Uterus (tissue), 2 donors: Measurements from ENCODE around the gene CYP1A2.

Experiments
- CTCF ChIP-seq, 4 experiments: fragments of 200-600 bp in 2 of 4; fragments of 450-650 bp in 2 of 4; sonication (generic) in 2 of 4; IDR thresholded peaks; one replicate each; pipeline ENCODE4 v1.5.1; 2016 to 2019; ENCODE audit warnings: antibody characterized with exemption in 4 of 4, mild to moderate bottlenecking in 2 of 4, moderate library complexity in 1 of 4
- POLR2A ChIP-seq, 2 donors: fragments of 450-650 bp; IDR thresholded peaks; one replicate each; pipeline ENCODE4 v1.6.1; 2016; ENCODE audit warnings: antibody characterized with exemption in 2 of 2, mild to moderate bottlenecking in 1 of 2, moderate library complexity in 1 of 2

GRCh38 chr15:74799255-74799855 is 50.7 kb downstream of the CYP1A2 start:
- TF ChIP-seq POLR2A (IDR thresholded peaks at IDR 0.05) = no peak
- no peak for TF ChIP-seq CTCF (IDR thresholded peaks at IDR 0.05)
